GM20431 (cell line): Measurements from ENCODE around the gene LCORL.

Experiments used
- in situ Hi-C: fragments of 300-500 bp; cut with MseI, MboI; formaldehyde crosslinking; loops from one replicate; pipeline ENCODE4 v1.15.0; 2020; ENCODE audit warnings: low sequenced_read_pairs; ENCODE audit not compliant: unreplicated experiment

Gene LCORL

GRCh38 chr4:17941731-17942130 is 79.8 kb downstream of the LCORL start:
- in situ Hi-C loops, result no loop called here

DNA sequence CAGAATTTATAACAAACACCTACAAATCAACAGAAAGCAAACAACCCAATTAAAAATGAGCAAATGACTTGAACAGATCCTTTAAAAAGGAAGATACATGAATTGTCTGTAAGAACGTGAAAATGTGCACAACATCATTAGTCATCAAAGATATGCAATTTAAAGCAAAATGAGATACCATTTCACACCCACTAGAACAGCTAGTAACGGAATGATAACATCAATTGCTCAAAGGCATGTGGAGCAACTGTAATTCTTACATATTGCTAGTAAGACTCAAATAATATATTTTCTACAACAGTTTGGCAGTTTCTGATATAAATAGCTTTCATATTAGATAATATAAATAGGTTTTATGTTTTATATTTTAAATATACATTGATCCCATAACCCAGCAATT is 82.5 kb downstream of the LCORL start:
- in situ Hi-C loops, result no loop called here

DNA sequence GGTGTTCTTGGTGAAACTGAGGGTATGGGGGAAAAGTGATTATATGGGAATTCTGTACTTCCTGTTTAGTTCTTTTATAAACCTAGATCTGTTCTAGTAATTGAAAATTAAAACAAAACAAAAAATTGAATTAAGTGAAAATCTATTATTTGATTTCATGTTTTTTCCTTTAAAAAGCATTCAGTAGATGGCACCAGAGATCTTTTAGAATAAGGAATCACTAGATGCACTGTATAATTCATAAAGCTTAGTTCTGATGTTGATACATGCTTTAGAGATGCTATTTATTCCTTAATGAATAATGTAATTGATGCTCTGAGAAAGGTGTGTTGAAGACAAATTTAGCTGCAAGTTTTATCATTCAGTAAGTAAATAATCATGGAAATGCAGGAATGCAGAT is 87.3 kb downstream of the LCORL start:
- in situ Hi-C loops, result no loop called here

- in situ Hi-C loops, result no loop called here
These were observed 88.4 kb downstream of the LCORL start for GRCh38 chr4:17933126-17933525.

DNA sequence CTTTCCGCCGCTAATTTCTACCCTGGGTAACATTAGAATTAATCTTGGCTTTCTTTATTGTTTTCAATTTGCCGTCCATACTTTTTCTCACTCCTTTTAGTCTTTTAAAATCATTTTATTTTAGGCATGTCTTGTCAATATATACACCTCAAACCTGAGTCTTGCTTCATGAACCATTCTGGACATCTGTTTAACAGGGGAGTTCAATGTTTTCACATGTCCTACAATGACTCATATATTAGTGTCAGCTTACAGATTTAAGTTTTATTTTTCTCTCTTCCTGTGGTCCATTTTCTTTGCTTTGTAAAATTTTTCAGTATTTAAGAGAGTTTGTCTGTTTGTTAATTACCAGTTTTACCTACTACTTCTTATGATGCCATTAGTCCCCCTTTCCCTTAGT is 89.5 kb downstream of the LCORL start:
- in situ Hi-C loops, result no loop called here

DNA sequence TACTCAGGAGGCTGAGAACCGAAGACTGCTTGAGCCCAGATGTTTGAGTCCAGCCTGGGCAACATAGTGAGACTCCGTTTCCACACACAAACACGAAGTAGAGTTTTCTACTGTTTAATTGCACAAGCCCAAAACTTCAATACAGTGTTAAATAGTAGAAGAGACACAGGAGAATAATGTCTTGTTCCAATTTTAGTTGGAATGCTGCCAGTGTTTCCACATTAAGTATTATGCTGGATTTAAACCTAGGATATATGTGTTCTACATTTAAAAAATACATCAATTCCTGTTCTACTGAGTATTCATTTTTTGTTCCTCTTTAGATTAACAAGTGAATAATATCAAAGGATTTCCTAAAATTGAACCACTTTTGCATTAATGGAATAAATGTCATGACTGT is 91.3 kb downstream of the LCORL start:
- in situ Hi-C loops, result no loop called here

- in situ Hi-C loops, result no loop called here
These were observed 97.4 kb downstream of the LCORL start for GRCh38 chr4:17924189-17924588.

DNA sequence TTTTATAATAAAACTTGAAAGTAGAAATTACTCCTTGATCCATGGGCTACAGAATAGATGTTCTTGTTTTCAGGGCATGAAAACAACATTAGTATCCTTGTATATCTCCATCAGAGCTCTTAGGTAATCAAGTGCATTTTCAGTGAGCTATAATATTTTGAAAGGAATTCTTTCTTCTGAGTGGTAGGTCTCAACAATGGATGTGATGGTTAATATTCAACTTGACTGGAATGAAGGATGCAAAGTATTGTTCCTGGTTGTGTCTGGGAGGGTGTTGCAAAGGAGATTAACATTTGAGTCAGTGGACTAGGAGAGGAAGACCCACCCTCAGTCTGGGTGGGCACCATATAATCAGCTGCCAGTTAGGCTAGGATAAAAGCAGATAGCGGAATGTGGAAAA is 100.1 kb downstream of the LCORL start:
- in situ Hi-C loops, result no loop called here

- in situ Hi-C loops, result no loop called here
These were observed 100.9 kb downstream of the LCORL start for GRCh38 chr4:17920681-17921080.

GRCh38 chr4:17915439-17915838 is 106.1 kb downstream of the LCORL start:
- in situ Hi-C loops, result no loop called here

DNA sequence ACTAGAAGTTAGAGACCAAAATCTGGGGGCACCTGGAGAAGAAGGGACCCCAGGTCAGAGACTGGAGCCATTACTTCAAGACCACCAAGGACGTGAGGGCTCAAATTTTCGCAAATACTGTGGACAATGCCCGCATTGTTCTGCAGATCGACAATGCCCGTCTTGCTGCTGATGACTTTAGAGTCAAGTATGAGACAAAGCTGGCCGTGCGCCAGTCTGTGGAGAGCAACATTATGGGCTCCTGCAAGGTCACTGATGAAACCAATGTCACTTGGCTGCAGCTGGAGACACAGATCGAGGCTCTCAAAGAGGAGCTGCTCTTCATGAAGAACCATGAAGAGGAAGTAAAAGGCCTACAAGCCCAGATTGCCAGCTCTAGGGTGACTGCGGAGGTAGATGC is 109.5 kb downstream of the LCORL start:
- in situ Hi-C loops, result no loop called here

DNA sequence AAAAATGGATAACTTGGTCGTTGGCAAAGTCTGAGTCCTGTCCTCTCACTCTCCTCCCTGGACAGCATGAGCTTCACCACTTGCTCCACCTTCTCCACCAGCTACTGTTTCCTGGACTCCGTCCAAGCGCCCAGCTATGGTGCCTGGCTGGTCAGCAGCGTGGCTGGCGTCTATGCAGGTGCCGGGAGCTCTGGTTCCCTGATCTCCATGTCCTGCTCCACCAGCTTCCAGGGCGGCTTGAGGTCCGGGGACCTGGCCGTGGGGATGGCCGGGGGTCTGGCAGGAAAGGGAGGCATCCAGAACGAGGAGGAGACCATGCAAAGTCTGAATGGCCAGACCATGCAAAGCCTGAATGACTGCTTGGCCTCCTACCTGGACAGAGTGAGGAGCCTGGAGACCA is 109.9 kb downstream of the LCORL start:
- in situ Hi-C loops, result no loop called here

GRCh38 chr4:17898553-17899055 is 123.0 kb downstream of the LCORL start:
- in situ Hi-C loops, result no loop called here

GRCh38 chr4:17895481-17895880 is 126.1 kb downstream of the LCORL start:
- in situ Hi-C loops, result no loop called here

- in situ Hi-C loops, result no loop called here
These were observed 127.1 kb downstream of the LCORL start for GRCh38 chr4:17894421-17894820.

- in situ Hi-C loops, result no loop called here
These were observed 131.9 kb downstream of the LCORL start for GRCh38 chr4:17889692-17890091.

GRCh38 chr4:17884511-17884910 is 137.0 kb downstream of the LCORL start:
- in situ Hi-C loops, result no loop called here

- in situ Hi-C loops, result no loop called here
These were observed 137.5 kb downstream of the LCORL start for GRCh38 chr4:17884063-17884462.

DNA sequence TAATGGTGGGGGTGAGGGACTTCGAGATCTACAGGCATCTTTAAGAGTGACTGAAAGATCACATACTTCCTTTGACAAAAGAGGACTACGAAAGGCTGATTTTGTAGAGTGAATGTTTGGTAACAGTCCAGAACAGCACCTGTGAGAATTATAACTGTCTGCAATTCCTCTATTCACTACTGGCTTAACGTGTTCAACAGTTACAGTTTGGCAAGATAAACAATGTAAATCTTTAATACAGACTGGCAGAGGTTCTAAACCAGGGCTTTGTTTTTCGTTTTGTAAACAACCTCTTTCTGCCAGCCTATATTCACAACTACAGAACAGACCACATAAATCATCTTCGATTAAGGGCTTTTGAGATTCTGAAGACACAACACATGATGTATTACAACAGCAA is 143.9 kb downstream of the LCORL start:
- in situ Hi-C loops, result no loop called here

- in situ Hi-C loops, result no loop called here
These were observed 144.6 kb downstream of the LCORL start for GRCh38 chr4:17876943-17877342.

GRCh38 chr4:17875402-17876070 is 146.0 kb downstream of the LCORL start:
- in situ Hi-C loops, result no loop called here

- in situ Hi-C loops, result no loop called here
These were observed 152.2 kb downstream of the LCORL start for GRCh38 chr4:17869327-17869726.
